KOPT-K1 (cell line): ENCODE measurements around the gene ZNF367.

ENCODE experiments used
- H3K27ac ChIP-seq: fragments of 200-600 bp; sonication (generic); 2 replicates; pipeline ENCODE4 v1.5.1; 2016; ENCODE audit warnings: antibody characterized with exemption, mild to moderate bottlenecking, low read depth, low read length; ENCODE audit not compliant: poor library complexity, severe bottlenecking
- H3K36me3 ChIP-seq: fragments of 200-600 bp; sonication (generic); 2 replicates; pipeline ENCODE4 v1.5.1; 2017; ENCODE audit warnings: antibody characterized with exemption, mild to moderate bottlenecking, low read length, moderate library complexity; ENCODE audit not compliant: insufficient read depth
- H3K9me3 ChIP-seq: fragments of 200-600 bp; sonication (generic); 2 replicates; pipeline ENCODE4 v1.5.1; 2017; ENCODE audit warnings: antibody characterized with exemption, low read length, mild to moderate bottlenecking; ENCODE audit not compliant: insufficient read depth, poor library complexity, severe bottlenecking

The ZNF367 gene

DNA sequence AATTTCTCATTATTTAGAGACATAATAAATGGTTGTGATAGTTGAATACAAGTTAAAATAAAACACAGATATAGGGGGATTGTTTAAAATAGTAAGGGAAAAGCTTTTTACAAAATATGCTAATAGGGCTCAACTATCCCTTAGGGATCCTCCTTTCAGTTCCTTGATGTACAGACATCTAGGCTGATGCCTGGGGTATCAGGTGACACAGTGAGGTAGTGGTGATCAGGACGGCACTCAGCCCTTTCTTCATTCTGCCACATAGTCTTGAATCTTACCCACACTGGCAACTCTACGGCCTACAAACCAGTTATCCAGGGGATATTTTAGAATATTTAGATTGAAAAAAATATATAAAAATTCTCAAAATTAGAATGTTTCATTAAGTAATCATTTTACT, 22.2 kb downstream of the ZNF367 start:
- no peaks in the 10 kb centered on the region for H3K9me3 ChIP-seq
- no peak overlapping the region for H3K27ac ChIP-seq
- peaks cover 80% of the 10 kb centered on the region for H3K36me3 ChIP-seq

DNA sequence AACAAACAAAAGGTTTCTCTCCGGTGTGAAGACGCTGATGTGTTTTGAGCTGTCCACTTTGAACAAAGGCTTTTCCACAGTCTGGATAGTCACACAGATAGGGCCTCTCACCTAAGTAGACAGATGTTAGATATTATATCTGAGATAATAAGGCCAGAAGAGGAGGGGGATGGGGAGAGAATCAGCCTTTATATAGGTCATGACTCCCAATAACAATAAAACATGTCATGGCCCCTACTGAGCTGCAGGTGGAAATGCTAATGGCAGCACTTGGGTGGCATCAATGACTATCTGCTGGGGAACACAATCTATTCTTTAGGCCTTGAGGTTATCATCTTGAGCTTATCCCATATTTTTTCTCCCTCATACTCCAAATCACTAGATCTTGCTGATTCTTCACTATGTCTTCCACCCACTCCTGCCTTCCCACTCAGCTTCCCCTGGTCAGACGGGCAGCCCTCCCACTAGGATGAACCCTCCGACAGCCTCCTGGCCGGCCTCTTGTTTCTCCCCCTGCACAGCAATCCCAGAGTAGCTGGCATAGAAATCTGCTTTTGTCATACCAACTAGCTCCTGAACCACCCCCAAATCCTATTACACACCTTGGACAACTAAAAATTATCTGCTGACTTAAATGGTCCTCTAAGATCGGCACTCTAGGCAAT, 23.2 kb downstream of the ZNF367 start:
- no peak overlapping the region for H3K27ac ChIP-seq
- H3K9me3 ChIP-seq: no peaks in the 10 kb centered on the region
- peaks cover 88% of the 10 kb centered on the region for H3K36me3 ChIP-seq

DNA sequence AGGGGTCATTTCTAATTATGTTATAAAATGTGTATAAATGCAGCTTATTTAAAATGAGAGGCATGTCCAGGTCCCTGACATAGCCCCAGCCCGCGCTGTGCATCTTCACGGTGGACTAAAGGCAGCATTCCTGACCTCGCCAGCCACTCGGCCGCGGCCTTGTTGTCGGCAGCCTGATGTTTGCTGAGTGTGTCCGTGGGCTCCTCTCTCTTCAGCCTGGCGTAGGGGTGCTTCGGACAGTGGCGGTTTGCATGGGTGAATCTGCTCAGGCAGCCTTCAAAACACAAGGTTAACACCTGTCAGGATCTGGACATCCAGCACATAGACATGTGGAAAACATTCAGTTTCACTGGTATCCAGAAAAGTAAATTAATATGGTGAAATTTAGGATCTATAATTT, 25.9 kb downstream of the ZNF367 start:
- H3K9me3 ChIP-seq: no peaks in the 10 kb centered on the region
- peaks cover 92% of the 10 kb centered on the region for H3K36me3 ChIP-seq
- H3K27ac ChIP-seq: no peak overlapping the region

DNA sequence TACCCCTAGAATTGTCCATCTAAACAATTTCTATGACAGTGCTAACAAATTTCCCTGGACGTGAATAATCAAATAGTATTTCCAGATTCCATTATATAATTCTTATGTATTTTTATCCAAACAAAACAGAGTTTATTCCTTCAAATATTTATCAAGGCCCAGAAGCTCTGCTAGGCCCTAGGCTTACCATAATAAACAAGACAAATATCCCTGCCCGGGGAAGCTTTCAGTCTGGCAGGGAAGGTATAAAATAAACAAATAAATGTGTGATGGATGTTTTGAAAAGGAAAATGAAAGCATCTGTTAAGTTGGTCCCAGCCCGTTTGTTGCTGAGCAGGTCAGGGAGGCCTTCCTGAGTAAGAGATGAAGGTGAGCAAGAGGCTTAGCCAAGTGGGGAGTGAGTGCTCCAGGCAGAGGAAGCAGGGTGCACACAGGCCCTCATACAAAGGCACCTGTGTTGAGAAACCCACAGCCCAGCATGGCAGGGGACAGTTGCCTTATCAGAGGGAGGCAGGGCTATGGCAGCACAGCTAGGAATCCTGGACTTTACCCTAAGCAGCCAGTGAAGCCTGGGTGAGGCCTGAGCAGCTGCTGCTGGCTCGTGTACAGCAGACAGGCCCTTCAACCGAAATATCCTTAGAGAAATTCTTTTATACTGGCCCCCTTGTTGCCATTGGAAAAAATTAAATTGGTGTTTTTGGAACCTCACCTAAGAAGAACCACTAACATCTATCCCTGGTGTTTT, 27.0 kb downstream of the ZNF367 start:
- Histone ChIP-seq H3K9me3 (no peaks in the 10 kb centered on the region), H3K36me3 (peaks cover 99% of the 10 kb centered on the region), H3K27ac (no peak overlapping the region)

DNA sequence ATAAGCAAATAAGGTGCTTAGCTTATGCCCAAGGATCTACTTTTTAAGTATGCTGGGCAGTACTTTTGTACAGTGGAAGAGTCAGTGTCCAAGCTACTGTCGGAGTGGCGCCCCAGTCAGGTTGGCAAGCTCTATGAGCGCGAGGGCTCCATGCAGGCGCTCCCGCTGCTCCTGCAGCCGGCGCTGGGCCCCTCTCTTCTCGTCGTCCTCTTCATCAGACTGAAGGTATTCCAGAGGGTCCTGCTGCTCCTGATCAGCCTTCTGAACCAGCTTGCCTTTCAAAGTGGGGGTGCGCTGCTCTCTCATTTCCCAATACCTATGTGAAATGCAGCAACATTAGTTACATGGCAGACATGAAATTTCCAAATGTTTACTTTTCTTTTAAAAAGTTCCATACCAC, 30.0 kb downstream of the ZNF367 start:
- no peaks in the 10 kb centered on the region for H3K9me3 ChIP-seq
- peaks cover 95% of the 10 kb centered on the region for H3K36me3 ChIP-seq
- no peak overlapping the region for H3K27ac ChIP-seq

DNA sequence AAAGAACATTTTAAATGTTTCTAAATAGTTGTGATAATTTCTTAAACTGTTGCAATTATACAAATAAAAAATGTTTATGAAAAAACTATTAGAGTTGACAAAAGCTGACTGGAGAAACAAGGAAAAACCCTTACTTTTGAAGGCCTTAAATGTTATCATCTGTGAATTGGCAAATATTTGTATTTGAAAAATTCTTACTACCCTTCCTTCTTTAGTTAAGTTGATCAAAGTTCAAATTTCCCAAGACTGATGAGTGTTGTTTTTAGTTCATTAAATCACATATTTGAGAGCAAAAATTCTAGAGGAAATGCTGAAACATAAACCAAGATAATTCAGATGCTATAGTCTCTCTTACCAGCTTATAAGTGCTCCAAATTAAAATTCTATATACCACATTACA, 32.0 kb downstream of the ZNF367 start:
- Histone ChIP-seq H3K9me3 (no peaks in the 10 kb centered on the region), H3K36me3 (peaks cover 79% of the 10 kb centered on the region), H3K27ac (no peak overlapping the region)

DNA sequence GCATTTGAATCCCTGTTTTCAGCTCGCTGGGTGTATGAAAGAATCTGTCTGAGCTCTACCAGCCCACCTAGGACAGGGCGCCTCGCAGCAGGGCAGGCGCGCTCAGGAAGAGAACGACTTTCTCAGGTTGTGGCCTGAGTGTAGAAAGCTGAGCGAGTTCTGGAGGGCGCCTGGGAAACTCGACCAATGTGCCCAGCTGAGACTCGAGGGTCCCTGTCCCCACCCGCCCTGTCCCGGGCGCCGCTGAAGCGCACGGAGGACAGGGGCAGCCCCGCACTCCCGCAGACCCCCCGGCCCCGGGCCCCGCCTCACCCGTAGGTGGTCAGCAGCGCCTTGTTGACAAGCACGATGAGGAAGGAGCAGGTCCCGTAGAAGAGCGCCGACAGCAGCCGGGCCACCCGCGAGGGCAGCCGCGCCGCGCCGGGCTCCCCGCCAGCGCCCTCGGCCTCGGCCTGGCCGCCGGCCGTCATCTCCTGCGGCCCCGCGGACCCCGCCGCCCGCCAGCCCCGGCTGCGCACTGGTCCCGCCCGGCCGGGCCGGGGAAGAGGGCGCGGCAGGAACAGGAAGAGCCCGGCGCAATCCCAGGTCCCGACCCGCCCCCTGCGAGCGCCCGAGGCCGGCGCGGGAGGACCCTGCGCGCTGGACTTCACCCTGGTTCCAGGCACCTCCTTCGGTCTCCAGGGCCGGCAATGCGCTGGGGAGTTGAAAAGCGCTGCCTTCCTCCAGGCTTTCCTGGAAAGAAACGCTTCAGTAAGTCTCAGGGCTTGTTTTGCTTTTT, 34.8 kb downstream of the ZNF367 start, which contains the start of gene SLC35D2:
TSS of gene SLC35D2 (minus strand) at position 547 of the 778 bp plus-strand sequence. CDS start at position 470, 77 bp downstream.
- no peak within 1 kb of the TSS for H3K27ac ChIP-seq
- peaks cover 51% of the 10 kb centered on the region for H3K36me3 ChIP-seq
- H3K9me3 ChIP-seq: no peaks in the 10 kb centered on the region

DNA sequence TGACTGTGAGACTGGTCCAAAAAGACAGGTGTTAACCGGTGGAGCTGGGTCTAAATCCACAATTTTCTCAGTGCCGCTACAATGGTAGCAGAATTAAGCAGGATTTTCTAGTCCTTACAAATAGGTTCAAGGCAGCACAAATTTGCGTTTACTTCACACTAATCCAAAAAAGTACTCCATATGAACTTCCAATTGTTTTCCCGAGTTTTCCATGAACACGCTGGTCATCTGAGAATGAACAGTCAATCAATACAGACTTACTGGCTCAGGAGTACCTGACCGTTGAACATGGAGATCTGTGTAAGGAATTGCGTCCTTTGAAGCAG, 35.4 kb downstream of the ZNF367 start:
- no peaks in the 10 kb centered on the region for H3K9me3 ChIP-seq
- H3K27ac ChIP-seq: no peak overlapping the region
- peaks cover 45% of the 10 kb centered on the region for H3K36me3 ChIP-seq

DNA sequence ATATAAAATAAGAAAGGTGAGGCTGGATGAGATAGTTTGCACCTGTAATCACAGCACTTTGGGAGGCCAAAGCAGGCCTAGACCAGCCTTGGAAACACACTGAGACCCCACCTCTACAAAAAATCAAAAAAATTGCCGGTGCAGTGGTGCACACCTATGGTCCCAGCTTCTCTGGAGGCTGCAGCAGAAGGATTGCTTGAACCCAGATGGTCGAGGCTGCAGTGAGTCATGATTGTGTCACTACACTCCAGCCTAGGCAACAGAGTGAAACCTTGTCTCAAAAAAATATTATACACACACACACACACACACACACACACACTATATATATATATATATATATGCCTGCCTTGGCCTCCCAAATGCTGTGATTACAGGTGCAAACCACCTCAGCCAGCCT, 36.0 kb downstream of the ZNF367 start:
- Histone ChIP-seq H3K27ac (no peak overlapping the region), H3K9me3 (no peaks in the 10 kb centered on the region), H3K36me3 (peaks cover 44% of the 10 kb centered on the region)

DNA sequence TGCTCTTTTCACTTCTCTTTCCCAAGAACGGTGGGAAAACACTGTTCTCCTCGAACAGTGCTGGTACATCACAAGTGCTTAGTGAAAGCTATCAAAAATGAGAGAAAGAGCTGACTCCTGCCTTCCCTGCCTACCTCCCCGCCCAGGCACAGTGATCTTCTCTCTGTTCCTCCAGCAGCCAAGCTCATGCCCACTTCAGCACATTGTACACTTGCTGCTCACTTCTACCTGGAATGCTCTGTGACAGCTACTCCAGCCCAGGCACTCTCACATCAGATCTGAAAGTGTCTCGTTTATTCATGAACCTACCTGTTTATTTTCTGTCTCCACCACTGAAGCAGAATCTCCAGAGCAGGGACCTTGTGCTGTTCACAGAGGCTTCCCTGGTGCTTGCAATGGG, 36.5 kb downstream of the ZNF367 start:
- H3K9me3 ChIP-seq: no peaks in the 10 kb centered on the region
- H3K36me3 ChIP-seq: peaks cover 39% of the 10 kb centered on the region
- no peak overlapping the region for H3K27ac ChIP-seq

DNA sequence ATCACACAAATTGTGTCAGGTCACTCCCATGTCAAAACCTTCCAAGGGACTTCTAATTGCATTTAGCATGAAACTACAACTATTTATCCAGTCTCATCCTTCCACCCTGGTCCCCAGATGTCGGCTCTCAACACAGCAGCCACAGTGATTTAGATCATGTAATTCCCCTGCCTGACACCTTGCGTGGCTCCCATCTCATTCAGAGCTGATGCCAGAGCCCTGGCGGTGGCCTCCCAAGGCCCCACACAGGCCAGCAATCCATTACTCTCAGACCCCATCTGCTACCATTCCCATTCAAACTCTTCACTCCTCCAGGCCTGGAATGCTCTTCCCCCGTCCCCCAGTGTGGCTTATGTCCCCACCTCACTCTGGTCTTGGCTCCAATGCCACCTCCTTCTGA, 37.0 kb downstream of the ZNF367 start:
- no peaks in the 10 kb centered on the region for H3K9me3 ChIP-seq
- peaks cover 33% of the 10 kb centered on the region for H3K36me3 ChIP-seq
- H3K27ac ChIP-seq: no peak overlapping the region

DNA sequence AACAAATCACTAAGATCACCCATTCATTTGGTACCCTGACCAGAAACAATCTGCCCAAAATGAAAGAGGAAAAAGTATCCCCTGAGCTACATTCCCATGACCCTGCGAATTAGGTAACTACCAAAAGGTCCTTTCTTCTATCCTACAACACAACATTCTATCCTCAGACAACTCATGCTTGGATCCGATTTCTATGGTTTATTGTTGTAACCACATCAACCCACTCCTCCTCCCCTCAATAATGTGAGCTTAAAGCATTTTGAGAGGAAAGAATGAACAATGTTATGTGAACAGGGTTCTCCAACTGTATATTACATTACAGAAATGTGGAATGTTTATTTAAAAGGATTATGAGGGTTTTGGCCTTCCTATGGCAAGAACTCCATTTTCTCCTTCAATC, 38.7 kb downstream of the ZNF367 start:
- H3K36me3 ChIP-seq: peaks cover 18% of the 10 kb centered on the region
- no peak overlapping the region for H3K27ac ChIP-seq
- H3K9me3 ChIP-seq: no peaks in the 10 kb centered on the region

DNA sequence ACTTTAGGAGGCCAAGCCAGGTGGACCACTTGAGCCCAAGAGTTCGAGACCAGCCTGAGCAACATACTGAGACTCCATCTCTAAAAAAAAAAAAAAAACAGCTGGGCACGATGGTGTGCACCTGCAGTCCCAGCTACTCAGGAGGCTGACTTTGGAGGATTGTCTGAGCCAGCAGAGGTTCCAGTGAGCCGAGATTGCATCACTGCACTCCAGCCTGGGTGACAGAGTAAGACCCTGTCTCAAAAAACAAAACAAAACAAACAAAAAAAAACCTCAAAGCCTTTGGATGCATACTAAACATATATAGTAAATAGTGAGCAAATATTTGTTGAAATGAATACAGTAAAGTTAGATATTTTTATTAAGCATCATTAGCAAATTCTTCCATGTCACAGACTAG, 40.0 kb downstream of the ZNF367 start:
- Histone ChIP-seq H3K36me3 (peaks cover 9% of the 10 kb centered on the region; the same call in 1 of the 2 replicates), H3K27ac (no peak overlapping the region), H3K9me3 (no peaks in the 10 kb centered on the region)

DNA sequence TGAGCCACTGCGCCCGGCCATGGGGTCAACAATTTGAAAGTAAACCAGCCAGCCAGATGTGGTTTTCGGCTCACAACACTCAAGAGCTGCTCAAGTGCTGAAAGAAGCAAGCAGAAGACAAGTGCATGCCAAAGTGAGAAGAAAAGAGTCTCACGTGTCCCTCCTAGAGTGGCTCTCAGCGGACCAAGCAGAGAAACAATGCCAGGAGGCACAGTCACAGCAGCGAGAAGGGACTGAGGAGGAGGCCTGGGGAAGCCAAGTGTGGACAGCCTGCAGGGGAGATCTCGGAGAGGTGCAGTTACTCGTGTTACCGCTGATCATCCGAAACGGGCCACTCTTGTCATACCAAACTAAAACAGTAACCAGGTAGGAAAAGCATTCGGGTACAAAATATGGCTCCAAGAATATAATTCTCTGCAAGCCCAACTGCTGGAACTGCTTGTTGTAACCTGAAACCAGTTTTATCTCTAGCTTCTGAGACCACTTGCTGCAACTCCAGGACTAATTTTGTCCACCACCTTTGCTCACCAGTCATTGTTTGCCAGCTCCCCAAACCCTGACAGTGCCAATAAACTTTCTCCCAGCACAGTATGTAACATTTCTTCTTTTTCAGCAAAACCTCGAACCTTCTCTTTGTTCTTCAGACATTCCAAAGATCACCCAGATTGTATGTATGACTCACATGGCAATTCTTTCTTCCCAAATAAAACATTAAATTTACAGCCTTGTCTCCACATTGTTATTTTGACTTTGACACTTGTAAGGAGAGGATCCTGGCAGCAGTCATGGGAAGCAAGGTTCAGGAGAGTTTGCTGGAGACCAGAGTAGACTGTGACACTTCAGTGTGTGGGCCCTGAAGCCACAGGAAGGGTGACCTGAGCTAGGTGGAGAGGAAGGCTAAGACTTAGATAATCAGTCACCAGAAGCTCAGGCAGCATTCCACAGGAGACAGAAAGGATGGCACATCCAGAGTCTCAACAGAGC, 41.0 kb downstream of the ZNF367 start:
- peaks cover 4% of the 10 kb centered on the region; the same call in 1 of the 2 replicates for H3K36me3 ChIP-seq
- H3K27ac ChIP-seq: no peak overlapping the region
- H3K9me3 ChIP-seq: no peaks in the 10 kb centered on the region
